Fibroblast of skin of right biceps (primary cell): ENCODE results near the gene GALNT18.

ENCODE experiments used
- DNase-seq: peaks from one replicate; pipeline ENCODE4 v3.0.0-alpha.2; 2013

The GALNT18 gene

DNA sequence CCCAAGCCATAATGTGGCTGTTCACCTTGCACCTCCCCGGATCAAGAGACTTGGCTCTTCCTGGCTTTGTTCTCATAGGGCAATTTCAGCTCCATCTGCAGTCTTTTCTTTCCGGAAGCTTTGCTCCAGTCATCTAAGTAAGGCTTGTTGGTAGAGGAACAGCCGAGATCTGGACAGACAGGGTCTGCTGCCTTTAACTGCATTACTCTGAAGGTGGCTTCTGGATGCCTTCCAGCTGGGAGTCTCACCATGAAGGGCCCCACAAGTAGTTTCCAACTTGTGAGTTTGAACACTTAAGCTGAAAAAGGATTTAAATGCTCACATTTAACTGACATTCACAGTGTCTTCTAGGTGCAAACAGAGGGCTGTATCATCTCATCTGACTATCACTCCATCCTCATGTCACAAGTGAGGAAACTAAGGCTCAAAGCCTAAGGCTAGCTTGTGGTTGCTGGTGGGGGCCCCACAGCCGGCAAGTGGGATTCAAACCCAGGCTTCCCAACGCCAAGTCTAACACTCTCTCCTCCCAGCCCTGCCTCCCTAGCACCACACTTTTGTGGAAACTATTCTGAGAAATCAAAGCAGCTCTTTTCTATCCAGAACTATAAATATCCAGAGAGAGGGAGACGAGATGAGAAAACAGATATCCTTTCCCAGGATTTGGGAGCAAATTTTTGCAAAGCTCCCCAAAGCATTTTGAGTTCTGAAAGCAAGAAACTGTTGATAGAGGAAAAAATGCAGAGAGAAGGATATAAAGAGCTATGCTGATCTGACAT lies 58.4 kb downstream of the GALNT18 start:
- no peak for DNase-seq

DNA sequence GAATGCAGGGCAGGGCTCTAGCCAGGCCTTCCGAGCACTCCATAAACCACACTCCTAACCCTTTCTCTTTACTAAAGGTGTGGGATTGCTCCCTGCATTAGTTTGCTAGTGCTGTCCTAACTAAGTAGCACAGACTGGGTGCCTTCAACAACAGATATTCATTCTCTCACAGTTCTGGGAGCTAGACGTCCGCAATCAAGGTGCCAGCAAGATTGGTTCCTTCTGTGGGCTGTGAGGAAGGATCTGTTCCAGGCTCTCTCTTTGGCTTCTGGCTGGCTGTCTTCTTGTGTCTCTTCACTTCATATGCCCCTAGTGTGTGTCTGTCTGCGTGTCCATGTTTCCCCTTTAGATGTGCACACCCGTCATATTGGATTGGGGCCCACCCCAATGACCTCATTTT lies 59.8 kb downstream of the GALNT18 start:
- no peak for DNase-seq

DNA sequence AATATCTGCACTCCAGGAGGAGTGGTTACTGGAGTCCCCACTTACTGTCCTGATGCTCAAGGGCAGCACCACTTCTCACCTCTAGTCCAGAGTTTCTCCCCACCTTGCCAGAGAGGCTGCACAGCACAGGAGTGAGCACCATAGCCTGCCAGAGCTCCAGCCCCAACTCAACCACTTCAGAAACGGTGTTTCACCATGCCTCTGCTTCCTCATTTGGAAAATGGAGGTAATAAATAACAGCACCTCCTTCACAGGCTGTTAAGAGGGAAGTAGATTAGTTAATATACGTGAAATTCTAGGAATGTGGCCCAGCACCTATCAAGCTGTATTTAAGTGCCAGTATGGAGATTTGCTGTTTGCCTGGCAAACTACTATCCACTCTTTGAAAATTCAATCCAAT lies 63.0 kb downstream of the GALNT18 start:
- DNase-seq, result no peak

DNA sequence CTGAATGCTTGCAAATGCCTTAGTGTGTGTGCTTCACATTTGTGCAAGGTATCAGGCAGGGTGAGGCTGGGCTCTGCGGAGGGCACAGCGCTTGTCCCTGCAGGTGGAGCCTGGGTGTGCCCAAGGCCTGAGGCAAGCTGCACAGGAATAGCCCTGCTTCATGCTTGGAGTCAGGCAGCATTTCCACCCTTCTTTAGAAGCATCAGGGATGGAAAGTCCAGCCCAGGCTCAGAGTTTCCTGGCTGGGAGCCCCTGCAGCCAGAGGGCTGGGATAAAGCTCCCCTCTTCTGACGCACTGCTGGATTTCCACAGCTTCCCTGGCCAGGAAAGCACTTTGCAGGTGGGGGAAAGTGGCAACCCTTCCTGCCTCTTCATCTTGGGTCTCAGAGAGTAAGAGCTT lies 63.4 kb downstream of the GALNT18 start:
- DNase-seq, result no peak

DNA sequence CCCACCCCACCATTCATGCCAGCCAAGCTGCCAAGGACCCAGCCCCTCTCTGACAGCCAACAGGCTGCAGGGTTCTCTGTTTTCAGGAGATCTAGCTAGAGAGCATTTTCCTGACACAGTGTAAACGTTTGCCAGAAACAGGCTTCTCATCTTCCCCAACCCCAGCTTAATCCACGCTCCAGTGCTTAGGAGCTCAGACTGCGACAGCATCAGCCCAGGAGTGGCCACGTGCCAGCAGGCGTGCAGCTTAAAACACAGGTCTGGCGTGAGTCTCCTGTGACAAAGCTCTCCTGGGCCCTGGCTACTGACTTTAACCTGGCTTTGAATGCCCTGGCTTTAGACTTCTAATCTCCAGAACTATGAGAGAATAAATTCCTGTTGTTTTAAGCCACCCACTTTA lies 66.6 kb downstream of the GALNT18 start:
- no peak for DNase-seq

DNA sequence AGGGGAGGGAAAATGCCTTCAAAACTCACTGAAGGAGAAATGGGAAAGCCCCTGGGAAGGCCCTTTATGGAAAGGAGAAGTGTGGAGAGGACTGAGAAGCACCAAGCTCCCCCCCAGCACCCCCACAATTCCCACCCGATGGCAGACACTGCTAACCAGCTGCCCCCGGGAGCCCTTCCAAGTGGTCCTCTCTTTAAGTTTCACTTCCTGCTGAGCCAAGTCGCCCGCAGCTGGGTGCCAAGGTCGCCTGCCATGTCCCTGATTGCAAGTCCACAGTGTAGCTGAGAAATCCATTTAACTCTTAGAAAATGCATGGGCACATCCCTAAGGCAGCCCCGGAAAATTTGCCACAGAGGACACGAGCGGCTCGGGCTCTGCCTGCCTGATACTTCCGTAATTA lies 68.2 kb downstream of the GALNT18 start:
- DNase-seq, result no peak

DNA sequence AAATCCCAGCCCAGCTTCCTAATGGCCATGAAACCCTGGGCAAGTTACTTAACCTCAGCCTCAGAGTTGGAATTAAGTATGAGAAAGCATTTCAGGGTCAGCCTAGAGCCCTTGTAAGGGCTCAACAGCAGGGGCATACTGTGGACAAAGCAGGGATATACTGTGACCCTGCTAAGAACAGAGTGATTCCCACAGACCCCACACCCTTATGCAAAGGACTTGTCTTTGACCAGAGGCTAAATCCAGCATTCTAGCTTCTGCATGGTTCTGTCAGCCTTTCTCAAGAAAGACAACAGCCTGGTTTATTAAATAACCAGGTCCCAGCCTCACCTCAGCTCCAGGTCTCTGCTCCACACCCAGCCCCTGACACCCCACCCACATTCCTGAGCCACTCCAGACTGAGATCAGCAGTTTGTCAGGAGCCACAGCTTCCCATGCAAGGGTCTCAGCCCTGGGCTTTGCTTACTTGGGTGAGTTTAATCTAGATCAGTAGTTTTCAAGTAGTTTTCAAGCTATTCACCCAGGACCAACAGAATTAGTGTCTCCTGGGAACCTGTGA lies 69.2 kb downstream of the GALNT18 start:
- no peak for DNase-seq

DNA sequence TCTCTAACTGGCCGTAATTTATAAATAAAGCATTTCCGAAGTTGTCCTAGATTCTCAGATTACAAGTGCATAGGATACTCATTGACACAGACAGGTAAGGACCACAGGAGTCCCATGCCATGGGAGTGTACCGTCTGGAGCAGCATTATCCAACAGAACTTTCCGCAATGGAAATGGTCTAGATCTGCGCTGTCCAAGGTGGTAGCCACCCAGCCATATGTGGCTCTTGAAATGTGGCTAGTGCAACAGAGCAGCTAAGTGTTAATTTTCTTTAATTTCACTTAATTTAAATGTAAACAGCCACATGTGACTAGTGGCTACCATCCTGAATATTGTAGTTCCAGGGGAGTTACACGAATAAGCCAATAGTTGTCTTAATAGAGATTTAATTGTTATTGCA lies 71.3 kb downstream of the GALNT18 start:
- no peak for DNase-seq

DNA sequence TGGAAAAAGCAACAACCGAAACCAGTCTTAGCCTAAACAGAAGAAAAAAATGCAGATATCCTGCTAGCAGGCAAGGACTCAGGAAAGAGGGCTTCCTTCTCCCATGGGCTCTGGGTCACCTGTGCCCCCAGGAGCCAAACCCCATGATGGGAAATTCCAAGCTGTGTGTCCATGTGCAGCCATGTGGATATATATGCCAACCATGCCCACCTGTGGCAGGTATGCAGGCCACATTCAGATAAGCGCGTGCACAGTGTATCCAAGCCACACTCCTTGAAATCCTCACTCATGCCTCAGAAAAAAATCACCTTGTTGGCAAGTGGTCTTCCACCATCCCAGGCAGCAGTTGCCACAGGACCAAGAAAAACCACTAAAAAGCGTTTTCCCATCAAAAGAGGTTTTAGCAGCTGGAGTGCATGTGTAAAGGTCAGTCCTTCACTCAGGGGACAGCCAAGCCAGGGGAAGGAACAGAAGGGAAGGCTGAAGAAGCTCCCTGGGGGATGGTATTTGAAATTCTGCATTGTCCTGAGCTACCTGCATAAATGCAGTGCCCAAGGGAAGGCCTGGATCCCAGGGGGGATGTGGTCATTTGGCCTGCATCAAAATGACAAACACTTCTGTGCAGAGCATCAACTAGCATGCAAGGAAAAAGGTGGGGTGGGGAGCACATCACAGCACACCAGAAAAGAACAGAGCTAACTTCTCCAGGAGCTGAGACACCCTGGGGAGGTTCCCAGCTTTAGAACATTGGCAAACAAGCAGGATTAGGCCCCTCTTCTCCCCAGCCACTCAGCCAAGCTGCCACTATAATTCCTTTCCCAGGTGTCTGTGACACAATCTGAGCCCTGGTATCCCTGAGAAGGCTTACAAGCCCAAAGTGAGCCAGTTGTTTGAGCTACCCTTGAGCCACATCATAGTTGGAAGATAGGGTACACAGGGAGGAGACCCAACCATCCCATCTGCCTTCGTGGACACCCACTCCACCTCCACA lies 76.2 kb downstream of the GALNT18 start:
- no peak for DNase-seq

DNA sequence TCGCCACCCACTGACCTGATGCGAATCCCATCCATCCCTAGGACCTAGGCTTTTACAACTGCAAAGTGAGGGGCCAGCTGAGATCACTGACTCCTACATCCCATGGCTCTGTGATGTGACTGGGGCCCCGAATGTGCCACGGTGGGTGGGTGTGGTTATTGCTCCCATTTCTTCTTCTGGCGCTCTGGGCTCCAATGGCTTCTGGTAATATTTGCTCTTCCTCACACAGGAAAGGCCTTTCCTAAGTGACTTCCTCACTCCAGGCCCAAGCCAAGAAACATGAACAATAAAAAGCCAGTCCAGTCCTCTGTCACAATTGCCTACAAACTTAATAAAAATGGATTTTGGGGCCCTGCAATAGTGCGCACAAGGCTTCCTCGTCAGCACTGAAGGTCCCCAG lies 78.1 kb downstream of the GALNT18 start:
- no peak for DNase-seq

DNA sequence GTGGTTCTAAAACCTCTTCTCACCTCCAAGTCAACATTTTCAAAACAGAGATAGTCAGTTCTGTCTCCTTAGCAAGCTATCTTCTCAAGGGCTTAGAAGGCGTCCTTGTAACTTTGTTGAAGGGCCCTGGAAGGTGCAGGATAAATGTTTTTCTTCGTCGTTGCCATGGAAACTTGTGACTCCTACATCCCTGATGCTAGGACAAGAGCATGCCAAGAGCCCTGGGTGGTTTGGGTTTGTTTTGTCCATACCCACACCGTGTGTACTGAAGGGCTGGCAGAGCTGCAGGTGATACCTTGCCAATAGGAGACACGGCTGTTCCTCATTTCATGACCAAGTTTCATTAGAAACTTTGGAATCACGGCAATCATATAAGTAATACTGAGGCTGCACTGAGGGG lies 81.6 kb downstream of the GALNT18 start:
- no peak for DNase-seq

DNA sequence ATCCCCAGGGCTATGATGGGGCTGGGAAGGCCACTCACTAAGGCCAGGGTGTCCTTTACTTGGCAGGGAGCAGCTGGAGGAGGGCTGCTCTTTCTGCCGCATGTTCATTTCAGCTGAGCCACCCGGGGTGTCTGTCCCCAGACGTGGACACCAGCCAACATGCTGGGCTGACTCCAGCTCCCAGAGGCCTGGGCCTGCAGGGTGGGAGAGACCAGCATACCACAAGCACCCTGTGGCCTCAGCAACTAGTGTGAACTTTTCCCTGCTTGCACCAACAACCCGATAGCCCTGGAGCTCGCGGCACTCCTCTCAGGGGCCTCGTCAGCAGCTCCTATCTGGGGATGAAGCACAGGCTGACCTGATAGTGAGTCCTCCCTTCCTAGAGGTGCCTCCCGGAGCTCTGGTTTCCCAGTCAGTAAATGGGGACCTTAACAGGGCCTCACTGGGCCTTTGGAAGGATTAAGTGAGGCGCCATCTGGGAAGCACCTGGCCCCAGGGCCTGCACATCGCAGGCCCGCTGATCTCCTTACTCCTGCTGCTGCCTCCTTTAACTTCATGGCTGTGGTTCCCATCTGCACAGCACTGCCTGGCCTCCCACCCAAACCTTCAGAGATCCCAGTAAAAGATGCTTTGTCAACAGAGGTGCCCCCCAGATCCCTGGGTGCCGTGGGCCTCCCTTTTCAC lies 83.4 kb downstream of the GALNT18 start:
- no peak for DNase-seq

DNA sequence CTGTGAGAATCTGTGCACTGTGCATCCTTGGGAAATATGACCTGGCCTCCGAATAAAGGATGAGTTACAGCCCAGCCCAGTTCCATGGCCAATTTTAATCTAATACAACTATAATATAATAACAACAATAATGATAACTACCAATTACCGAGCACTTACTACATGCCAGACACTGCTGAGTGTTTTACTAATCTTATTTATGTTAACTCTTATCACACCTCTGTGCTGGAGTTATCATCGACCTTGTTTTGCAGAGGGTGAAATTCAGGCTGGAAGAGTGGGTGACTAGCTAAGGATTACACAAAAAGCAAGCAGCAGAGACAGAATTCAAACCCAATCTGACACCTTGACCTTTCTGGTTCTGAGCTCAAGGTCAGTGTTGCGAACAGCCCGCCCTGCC lies 83.9 kb downstream of the GALNT18 start:
- no peak for DNase-seq

DNA sequence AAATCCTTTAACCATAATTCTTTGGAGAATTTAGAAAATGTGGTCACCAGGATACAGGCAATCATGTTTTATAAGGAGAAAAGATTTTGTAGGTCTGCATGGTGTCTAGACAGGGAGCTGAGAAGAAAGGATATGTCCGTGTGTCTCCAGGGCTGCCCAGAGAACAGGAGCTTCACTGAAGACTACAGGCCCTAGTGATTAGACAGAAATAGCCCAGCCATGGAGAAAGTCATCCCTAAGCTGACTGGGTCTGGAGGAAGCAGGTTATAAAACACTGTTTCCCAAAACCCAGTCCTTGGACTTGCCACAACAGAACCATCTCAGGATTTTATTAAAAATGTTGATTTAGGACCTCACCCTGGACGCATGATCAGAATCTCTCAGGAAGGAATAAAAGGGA lies 84.4 kb downstream of the GALNT18 start:
- no peak for DNase-seq

DNA sequence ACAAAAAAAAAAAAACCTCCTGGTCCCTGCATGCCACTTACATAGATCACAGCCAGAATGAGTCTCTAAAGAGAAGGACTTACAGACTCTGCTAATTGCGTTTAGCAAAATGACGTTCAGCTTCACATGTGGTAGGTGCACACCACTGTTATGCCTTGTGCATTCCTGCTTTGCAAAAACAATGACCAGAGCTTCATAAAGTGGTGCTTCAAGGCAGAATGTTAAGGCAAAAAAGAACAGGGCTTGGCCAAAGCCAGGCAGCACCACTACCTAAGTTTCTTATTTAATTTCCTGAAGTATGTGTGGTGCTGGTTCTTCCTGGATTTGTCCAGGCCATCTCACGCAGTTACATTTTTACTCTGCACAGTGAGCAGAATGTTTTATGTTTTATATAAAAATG lies 85.2 kb downstream of the GALNT18 start:
- DNase-seq, result no peak

DNA sequence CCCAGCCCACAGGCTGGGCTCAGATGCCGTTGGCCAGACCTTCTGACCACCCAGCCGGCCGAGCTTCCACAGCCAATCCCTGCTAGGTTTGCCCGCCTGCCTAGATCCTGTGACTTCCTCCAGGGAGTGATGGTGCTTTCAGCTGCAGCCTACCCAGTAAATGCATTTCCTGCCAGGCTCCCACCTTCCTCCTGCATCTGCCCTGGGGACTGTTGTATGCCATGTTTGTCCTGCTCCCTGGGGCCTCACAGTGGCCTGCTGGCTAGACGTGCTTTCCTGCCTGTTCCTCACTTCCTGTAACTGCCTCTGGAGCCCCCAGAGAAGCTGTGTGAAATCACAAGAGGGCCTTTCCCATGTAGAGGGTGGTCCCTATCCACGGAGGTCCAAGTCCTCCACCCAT lies 86.2 kb downstream of the GALNT18 start:
- DNase-seq, result no peak

DNA sequence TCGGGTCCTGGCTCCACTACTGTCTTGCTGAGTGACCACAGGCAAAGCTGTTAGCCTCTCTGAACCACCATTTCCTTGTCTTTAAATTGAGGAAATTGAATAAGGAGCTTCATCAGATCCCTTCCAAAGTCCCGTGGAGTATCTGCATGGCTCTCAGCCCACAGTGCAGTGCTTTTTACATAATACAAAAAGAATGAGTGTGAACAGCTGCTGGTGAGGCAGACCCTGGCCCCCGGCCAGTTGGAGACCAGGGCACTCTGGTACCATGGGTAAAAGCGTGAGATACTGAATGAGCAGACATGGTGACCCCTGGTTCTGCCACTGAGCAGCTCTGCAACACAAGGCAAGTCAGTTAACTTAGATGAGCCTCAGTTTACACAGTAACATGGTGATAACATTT lies 86.8 kb downstream of the GALNT18 start:
- no peak for DNase-seq

DNA sequence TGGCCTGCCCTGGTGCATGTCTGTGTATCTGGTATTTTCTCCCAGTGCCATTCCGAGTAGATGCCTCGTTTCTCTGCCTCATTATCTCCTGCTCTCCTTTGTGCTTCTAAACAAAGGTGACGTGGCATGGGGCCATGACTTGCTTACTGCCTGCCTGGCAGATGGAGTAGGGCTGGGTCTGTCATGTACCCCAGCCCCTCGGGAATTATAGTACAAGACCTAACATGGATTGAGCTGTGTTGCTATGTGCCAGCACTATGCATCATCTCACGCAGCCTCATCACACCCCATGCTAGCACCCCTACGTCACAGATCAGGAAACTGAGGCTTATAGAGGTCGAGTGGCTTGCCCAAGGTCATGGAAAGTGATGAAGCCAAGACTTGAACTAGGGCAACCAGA lies 88.1 kb downstream of the GALNT18 start:
- no peak for DNase-seq

DNA sequence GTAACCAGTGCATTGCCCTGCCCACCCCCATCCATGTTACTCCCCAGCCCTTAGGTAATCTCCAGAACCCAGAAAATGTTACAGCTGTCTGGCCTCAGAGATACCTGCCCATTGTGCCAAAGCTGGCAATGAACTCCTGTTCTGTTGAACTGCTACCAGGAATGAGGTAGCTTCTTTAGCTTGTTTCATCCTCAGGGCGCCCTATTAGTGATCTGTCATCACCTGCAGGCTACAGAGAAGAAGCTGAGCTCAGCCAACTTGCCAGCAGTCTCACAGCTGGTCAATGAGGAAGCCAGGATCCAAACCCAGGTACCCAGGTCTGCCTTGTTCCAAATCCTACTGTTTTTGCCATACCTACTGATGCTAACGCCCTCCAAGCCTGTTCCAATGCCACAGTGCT lies 88.7 kb downstream of the GALNT18 start:
- no peak for DNase-seq

DNA sequence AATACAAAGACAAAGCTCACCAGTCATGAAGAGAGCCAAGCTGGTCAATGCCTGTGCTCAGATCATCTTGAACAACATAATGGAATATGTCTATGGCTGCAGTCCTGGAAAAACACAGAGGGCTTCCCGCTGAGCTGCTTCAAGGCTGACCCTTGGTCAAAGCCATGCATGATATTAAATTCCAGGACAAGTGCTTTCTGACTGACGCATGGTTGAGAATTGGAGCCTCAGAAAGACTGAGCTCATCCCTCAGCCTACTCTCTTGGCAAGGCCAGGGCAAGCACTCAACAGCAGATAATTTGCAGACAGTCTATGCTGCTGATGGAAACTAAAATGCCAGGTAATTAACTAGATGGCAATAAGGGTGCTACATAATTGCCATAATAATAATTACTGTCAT lies 89.2 kb downstream of the GALNT18 start:
- no peak for DNase-seq

DNA sequence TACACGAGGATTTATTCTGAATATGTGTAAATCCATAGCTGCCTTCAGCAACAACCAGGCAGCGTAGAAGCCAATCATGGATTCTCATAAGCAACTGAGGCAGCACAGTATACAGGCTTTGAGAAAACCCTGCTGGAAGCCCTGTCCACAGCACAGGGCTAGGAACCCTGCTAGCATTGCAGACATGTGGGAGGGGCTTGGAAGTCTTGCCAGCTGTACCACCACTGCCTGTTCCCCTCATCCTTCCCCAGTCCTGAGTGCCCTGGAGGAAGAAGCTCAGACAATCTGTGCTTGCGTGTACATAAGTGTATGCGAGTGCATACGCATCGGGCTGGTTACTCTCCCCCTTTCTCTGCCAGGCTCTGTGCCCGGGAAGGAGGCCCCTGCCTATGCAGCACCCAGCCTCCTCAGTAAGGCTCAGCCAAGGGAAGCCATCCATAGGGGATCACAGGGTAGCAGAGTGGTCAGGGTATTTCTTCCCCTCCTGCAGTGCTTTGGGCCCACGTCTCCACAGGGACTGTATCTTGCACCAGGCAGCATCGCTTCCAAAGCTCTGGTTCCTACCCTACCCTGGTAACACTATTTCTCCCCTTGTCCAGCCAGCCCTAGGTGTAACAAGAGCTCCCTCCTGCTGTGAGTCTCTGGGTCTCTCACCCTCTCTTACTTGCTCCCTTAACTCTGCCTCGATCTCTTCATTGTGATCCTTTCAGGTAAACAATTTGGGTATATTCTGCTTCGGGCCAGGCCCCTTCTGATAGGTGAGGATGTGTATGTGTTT lies 90.5 kb downstream of the GALNT18 start:
- no peak for DNase-seq

DNA sequence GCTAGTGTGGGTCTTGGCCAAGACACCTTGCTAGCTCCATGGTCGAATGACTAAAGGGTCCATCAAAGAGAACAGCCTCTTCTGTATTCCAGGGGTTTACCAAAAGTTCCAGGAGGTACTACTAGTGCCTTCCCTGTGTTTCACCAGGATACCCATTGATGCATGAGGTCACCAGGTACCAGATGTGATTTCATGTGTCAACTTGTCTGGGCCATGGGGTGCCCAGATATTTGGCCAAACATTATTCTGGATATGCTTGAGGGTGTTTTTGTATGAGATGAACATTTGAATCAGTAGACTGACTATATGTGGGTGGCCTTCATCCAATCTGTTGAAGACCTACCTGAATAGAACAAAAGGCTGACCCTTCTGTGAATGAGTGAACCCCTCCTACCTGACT lies 92.8 kb downstream of the GALNT18 start:
- no peak for DNase-seq

DNA sequence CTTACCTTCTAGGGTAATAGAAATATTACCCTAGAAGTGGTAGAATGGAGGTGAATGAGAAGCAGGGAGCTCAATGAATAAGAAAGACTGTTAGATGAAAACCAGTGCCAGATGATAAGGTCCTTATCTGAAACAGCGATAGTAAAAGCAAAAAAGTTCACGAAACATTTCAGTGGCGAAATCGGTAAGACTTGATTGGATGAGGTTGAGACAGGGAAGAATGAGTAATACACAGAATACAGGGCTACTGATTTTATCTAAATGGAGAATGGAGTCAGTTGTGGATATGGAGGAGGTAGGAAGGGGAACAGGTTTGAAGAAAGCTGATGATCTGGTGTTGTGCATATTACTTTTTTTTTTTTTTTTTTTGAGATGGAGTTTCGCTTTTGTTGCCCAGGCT lies 96.5 kb downstream of the GALNT18 start:
- no peak for DNase-seq
